ENCODE data around the gene FRS2. TPM values are rescaled to one million over a fixed set of nuclear protein-coding genes. Genes with fewer than 3 reads are reported as not detected.
"Not testable (repeated sequence)": the region's sequence is repeated elsewhere in the genome, so short reads cannot be mapped to it uniquely, and the experiment has no call there.

Gene FRS2
- total RNA-seq, 1 donor from 2014 or later: 13.1 TPM

GRCh38 chr12:69440016-69440415 is 30.2 kb upstream of the FRS2 start:
- H3K4me3 Mint-ChIP-seq: no peak overlapping the region
- H3K27ac Mint-ChIP-seq: no peak overlapping the region
- H3K4me1 Mint-ChIP-seq (ENCODE audit: low read depth): no peaks in the 10 kb centered on the region
- no peak for DNase-seq (ENCODE audit: low spot score)
- H3K27me3 Mint-ChIP-seq (ENCODE audit: insufficient read depth): peaks cover 5% of the 10 kb centered on the region
- H3K36me3 Mint-ChIP-seq (ENCODE audit: low read depth): no peaks in the 10 kb centered on the region
- no peaks in the 10 kb centered on the region for H3K9me3 Mint-ChIP-seq
- intact Hi-C loops (cut with micrococcal nuclease): no loop called here

- no peaks in the 10 kb centered on the region for H3K9me3 Mint-ChIP-seq
- H3K27me3 Mint-ChIP-seq (ENCODE audit: insufficient read depth): peaks cover 3% of the 10 kb centered on the region
- intact Hi-C loops (cut with micrococcal nuclease): no loop called here
- no peaks in the 10 kb centered on the region for H3K36me3 Mint-ChIP-seq (ENCODE audit: low read depth)
- no peak overlapping the region for H3K27ac Mint-ChIP-seq
- H3K4me3 Mint-ChIP-seq: no peak overlapping the region
- DNase-seq (ENCODE audit: low spot score): no peak
- H3K4me1 Mint-ChIP-seq (ENCODE audit: low read depth): no peaks in the 10 kb centered on the region
Measured at GRCh38 chr12:69440886-69441285, 29.3 kb upstream of the FRS2 start.

GRCh38 chr12:69442894-69443293 is 27.3 kb upstream of the FRS2 start:
- H3K36me3 Mint-ChIP-seq (ENCODE audit: low read depth): no peaks in the 10 kb centered on the region
- H3K4me3 Mint-ChIP-seq: no peak overlapping the region
- no peaks in the 10 kb centered on the region for H3K9me3 Mint-ChIP-seq
- no peak overlapping the region for H3K27ac Mint-ChIP-seq
- no peaks in the 10 kb centered on the region for H3K4me1 Mint-ChIP-seq (ENCODE audit: low read depth)
- peaks cover 3% of the 10 kb centered on the region for H3K27me3 Mint-ChIP-seq (ENCODE audit: insufficient read depth)
- no peak for DNase-seq (ENCODE audit: low spot score)
- intact Hi-C loops (cut with micrococcal nuclease): no loop called here

- no peaks in the 10 kb centered on the region for H3K36me3 Mint-ChIP-seq (ENCODE audit: low read depth)
- H3K27ac Mint-ChIP-seq: no peak overlapping the region
- H3K4me3 Mint-ChIP-seq: no peak overlapping the region
- no peaks in the 10 kb centered on the region for H3K9me3 Mint-ChIP-seq
- peaks cover 3% of the 10 kb centered on the region for H3K27me3 Mint-ChIP-seq (ENCODE audit: insufficient read depth)
- no peaks in the 10 kb centered on the region for H3K4me1 Mint-ChIP-seq (ENCODE audit: low read depth)
- intact Hi-C loops (cut with micrococcal nuclease): no loop called here
- DNase-seq (ENCODE audit: low spot score): no peak
Measured at GRCh38 chr12:69443916-69444315, 26.3 kb upstream of the FRS2 start.

- H3K4me1 Mint-ChIP-seq (ENCODE audit: low read depth): no peaks in the 10 kb centered on the region
- no peaks in the 10 kb centered on the region for H3K36me3 Mint-ChIP-seq (ENCODE audit: low read depth)
- DNase-seq (ENCODE audit: low spot score): no peak
- H3K27me3 Mint-ChIP-seq (ENCODE audit: insufficient read depth): peaks cover 2% of the 10 kb centered on the region
- no peak overlapping the region for H3K27ac Mint-ChIP-seq
- H3K4me3 Mint-ChIP-seq: no peak overlapping the region
- intact Hi-C loops (cut with micrococcal nuclease): no loop called here
- no peaks in the 10 kb centered on the region for H3K9me3 Mint-ChIP-seq
Measured at GRCh38 chr12:69447892-69448291, 22.3 kb upstream of the FRS2 start.

GRCh38 chr12:69452598-69453132 is 17.5 kb upstream of the FRS2 start:
- DNase-seq (ENCODE audit: low spot score); intact Hi-C loops (cut with micrococcal nuclease); H3K27me3 Mint-ChIP-seq (ENCODE audit: insufficient read depth); H3K4me3 Mint-ChIP-seq; H3K27ac Mint-ChIP-seq; H3K9me3 Mint-ChIP-seq; H3K36me3 Mint-ChIP-seq (ENCODE audit: low read depth); H3K4me1 Mint-ChIP-seq (ENCODE audit: low read depth): not testable (repeated sequence)

- intact Hi-C loops (cut with micrococcal nuclease): no loop called here
- no peak for DNase-seq (ENCODE audit: low spot score)
- Mint-ChIP-seq H3K4me3 (no peak overlapping the region), H3K4me1 (ENCODE audit: low read depth) (no peaks in the 10 kb centered on the region), H3K36me3 (ENCODE audit: low read depth) (no peaks in the 10 kb centered on the region), H3K9me3 (no peaks in the 10 kb centered on the region), H3K27me3 (ENCODE audit: insufficient read depth) (peaks cover 12% of the 10 kb centered on the region), H3K27ac (no peak overlapping the region)
Measured at GRCh38 chr12:69456239-69456638, 13.9 kb upstream of the FRS2 start.

- H3K4me3 Mint-ChIP-seq: no peak overlapping the region
- H3K4me1 Mint-ChIP-seq (ENCODE audit: low read depth): no peaks in the 10 kb centered on the region
- no peak overlapping the region for H3K27ac Mint-ChIP-seq
- H3K9me3 Mint-ChIP-seq: no peaks in the 10 kb centered on the region
- no peaks in the 10 kb centered on the region for H3K36me3 Mint-ChIP-seq (ENCODE audit: low read depth)
- no peak for DNase-seq (ENCODE audit: low spot score)
- H3K27me3 Mint-ChIP-seq (ENCODE audit: insufficient read depth): peaks cover 10% of the 10 kb centered on the region
- intact Hi-C loops (cut with micrococcal nuclease): no loop called here
Measured at GRCh38 chr12:69457433-69457832, 12.8 kb upstream of the FRS2 start.

- H3K27ac Mint-ChIP-seq: no peak overlapping the region
Measured at GRCh38 chr12:69459477-69459876, 10.7 kb upstream of the FRS2 start.

GRCh38 chr12:69464428-69464827 is 5.8 kb upstream of the FRS2 start:
- intact Hi-C loops (cut with micrococcal nuclease): no loop called here

More at GRCh38 chr12:69459477-69459876, 10.7 kb upstream of the FRS2 start:
- H3K36me3 Mint-ChIP-seq (ENCODE audit: low read depth): no peaks in the 10 kb centered on the region
- intact Hi-C loops (cut with micrococcal nuclease): no loop called here
- H3K4me1 Mint-ChIP-seq (ENCODE audit: low read depth): no peaks in the 10 kb centered on the region
- DNase-seq (ENCODE audit: low spot score): no peak
- peaks cover 9% of the 10 kb centered on the region for H3K27me3 Mint-ChIP-seq (ENCODE audit: insufficient read depth)
- no peaks in the 10 kb centered on the region for H3K9me3 Mint-ChIP-seq
- no peak overlapping the region for H3K4me3 Mint-ChIP-seq

GRCh38 chr12:69466867-69467266 is 3.3 kb upstream of the FRS2 start:
- H3K27me3 Mint-ChIP-seq (ENCODE audit: insufficient read depth): no peaks in the 10 kb centered on the region
- intact Hi-C loops (cut with micrococcal nuclease): no loop called here
- DNase-seq (ENCODE audit: low spot score): no peak
- peaks cover 4% of the 10 kb centered on the region for H3K36me3 Mint-ChIP-seq (ENCODE audit: low read depth)
- no peaks in the 10 kb centered on the region for H3K9me3 Mint-ChIP-seq
- H3K27ac Mint-ChIP-seq: no peak overlapping the region
- no peak overlapping the region for H3K4me3 Mint-ChIP-seq
- H3K4me1 Mint-ChIP-seq (ENCODE audit: low read depth): peaks cover 26% of the 10 kb centered on the region

More at GRCh38 chr12:69464428-69464827, 5.8 kb upstream of the FRS2 start:
- Mint-ChIP-seq H3K4me3 (no peak overlapping the region), H3K27ac (no peak overlapping the region), H3K9me3 (no peaks in the 10 kb centered on the region), H3K27me3 (ENCODE audit: insufficient read depth) (peaks cover 2% of the 10 kb centered on the region), H3K36me3 (ENCODE audit: low read depth) (no peaks in the 10 kb centered on the region), H3K4me1 (ENCODE audit: low read depth) (peaks cover 12% of the 10 kb centered on the region)
- DNase-seq (ENCODE audit: low spot score): no peak

GRCh38 chr12:69467366-69467765 is 2.8 kb upstream of the FRS2 start:
- Mint-ChIP-seq H3K4me1 (ENCODE audit: low read depth) (peaks cover 31% of the 10 kb centered on the region), H3K27me3 (ENCODE audit: insufficient read depth) (no peaks in the 10 kb centered on the region), H3K36me3 (ENCODE audit: low read depth) (peaks cover 5% of the 10 kb centered on the region), H3K9me3 (no peaks in the 10 kb centered on the region), H3K4me3 (no peak overlapping the region), H3K27ac (no peak overlapping the region)
- intact Hi-C loops (cut with micrococcal nuclease): no loop called here
- DNase-seq (ENCODE audit: low spot score): no peak

- Mint-ChIP-seq H3K4me3 (no peak overlapping the region), H3K36me3 (ENCODE audit: low read depth) (peaks cover 7% of the 10 kb centered on the region), H3K9me3 (no peaks in the 10 kb centered on the region), H3K4me1 (ENCODE audit: low read depth) (peaks cover 42% of the 10 kb centered on the region), H3K27ac (no peak overlapping the region), H3K27me3 (ENCODE audit: insufficient read depth) (no peaks in the 10 kb centered on the region)
- DNase-seq (ENCODE audit: low spot score): no peak
- intact Hi-C loops (cut with micrococcal nuclease): no loop called here
Measured at GRCh38 chr12:69468237-69469026, 1.8 kb upstream of the FRS2 start.
